HG02610 (cell line): ENCODE data around the gene SUOX.
A peak's percentile ranks its signal among the peaks of the same experiment; 100 is the strongest.
"Not testable (repeated sequence)": the region's sequence is repeated elsewhere in the genome, so short reads cannot be mapped to it uniquely, and the experiment has no call there.

ENCODE experiments used
- ATAC-seq: cut with Tn5 transposase; IDR thresholded peaks from one replicate; pipeline ENCODE4 v1.9.1; 2021; ENCODE audit warnings: mild to moderate bottlenecking, moderate library complexity; ENCODE audit not compliant: unreplicated experiment

Gene SUOX

DNA sequence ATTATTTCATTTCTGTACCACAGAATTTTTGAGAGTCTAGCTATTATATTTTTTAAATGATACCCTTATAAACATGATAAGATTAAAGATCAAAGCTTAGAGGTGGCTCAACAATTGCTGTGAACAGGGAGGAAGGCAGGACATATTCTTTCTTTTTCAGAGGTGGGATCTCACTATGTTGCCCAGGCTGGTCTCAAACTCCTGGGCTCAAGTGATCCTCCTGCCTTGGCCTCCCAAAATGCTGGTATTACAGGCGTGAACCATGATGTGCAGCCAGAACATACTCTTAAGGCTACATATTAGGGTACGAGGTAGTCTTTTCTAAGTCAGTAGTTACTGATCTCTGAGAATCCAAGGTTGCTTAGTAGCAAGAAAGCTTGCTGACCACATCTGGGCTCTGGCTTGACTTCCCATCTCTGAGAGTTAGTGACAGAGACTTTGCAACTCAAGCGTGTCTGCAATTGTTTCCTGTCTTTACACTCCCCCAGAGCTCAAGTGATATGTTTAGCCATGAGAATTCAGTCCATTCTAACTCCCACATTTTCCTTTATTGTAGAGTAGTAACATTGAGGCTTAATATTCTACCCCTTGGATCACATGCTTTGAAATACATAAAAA, 14.6 kb upstream of the SUOX start:
- ATAC-seq: peak; percentile 85

- ATAC-seq: no peak
Measured at GRCh38 chr12:55983232-55983842, 13.7 kb upstream of the SUOX start.

- no peak for ATAC-seq
Measured at GRCh38 chr12:55984861-55985260, 12.2 kb upstream of the SUOX start.

GRCh38 chr12:55985341-55985740, 11.7 kb upstream of the SUOX start:
- no peak for ATAC-seq

DNA sequence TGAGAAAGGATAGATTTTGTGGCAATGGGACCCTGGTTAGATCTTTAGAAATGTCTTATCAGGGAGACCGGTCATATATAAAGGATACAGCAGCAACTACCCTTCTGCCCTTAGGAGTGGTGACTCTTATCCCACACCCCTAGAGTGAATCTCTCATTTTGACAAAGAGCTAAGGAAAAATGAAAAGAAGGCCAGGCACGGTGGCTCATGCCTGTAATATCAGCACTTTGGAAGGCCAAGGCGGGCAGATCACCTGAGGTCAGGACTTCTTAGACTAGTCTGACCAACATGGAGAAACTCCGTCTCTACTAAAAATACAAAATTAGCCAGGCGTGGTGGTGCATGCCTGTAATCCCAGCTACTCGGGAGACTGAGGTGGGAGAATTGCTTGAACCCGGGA, 11.1 kb upstream of the SUOX start:
- ATAC-seq: not testable (repeated sequence)

GRCh38 chr12:55991110-55991509, 6.0 kb upstream of the SUOX start:
- no peak for ATAC-seq

GRCh38 chr12:55993230-55993853, 3.7 kb upstream of the SUOX start:
- no peak for ATAC-seq

- no peak for ATAC-seq
Measured at GRCh38 chr12:55995366-55995765, 1.7 kb upstream of the SUOX start.

DNA sequence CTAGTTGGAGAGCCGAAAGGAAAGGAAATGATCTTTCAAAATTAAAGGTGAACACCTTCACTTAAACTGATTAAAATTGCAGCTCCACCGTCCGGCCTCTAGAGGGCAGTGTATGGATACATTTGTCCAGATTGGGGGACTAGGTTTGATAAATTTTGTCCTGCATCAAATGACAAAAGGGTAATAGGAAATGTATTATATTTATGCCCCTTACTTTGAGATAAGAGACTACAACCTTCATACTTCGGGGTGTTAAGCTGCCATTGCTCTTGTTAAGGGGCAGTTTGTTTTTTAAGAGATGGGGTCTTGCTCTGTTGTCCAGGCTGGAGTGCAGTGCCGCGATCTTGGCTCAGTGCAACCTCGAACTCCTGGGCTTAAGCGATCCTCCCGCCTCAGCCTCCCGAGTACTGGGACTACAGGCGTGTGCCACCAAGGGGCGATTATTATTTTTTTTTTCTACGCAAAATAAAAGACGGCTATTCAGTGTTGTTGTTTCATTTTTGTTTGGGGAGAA, 818 bp upstream of the SUOX start:
- no peak for ATAC-seq

DNA sequence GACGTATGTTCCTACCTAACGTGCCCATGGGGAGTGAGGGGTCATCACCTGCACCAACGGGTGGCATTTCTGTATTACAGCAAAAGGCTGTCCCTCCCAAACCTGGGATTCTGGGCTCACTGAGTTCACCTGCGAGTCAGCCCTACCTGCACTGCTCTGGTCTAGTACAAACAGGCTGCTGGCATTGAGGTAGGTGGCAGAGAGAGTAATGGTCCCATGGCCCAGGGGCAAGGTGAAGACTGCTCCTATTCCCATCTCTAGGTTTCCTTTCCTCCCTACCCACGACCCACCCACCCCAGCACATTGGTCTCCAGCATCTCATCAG, 421 bp downstream of the SUOX start:
- no peak for ATAC-seq

DNA sequence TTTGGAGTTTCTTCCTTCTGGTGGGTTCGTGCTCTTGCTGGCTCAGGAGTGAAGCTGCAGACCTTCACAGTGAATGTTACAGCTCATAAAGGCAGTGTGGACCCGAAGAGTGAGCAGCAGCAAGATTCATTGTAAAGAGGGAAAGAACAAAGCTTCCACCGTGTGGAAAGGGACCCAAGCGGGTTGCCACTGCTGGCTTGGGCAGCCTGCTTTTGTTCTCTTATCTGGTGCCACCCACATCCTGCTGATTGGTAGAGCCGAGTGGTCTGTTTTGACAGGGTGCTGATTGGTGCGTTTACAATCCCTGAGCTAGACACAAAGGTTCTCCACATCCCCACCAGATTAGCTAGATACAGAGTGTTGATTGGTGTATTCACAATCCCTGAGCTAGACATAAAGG, 2.4 kb downstream of the SUOX start:
- ATAC-seq: not testable (repeated sequence)

DNA sequence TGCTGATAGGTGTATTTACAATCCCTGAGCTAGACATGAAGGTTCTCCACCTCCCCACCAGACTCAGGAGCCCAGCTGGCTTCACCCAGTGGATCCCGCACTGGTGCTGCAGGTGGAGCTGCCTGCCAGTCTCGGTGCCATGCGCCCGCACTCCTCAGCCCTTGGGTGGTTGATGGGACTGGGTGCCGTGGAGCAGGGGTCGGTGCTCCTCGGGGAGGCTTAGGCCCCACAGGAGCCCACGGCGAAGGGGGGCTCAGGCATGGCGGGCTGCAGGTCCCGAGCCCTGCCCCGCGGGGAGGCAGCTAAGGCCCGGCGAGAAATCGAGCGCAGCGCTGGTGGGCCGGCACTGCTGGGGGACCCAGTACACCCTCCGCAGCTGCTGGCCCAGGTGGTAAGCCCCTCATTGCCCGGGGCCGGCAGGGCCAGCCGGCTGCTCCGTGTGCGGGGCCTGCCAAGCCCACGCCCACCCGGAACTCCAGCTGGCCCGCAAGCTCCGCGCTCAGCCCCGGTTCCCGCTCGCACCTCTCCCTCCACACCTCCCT, 3.0 kb downstream of the SUOX start:
- ATAC-seq: not testable (repeated sequence)

- ATAC-seq: no peak
Measured at GRCh38 chr12:56001487-56002100, 4.5 kb downstream of the SUOX start.

DNA sequence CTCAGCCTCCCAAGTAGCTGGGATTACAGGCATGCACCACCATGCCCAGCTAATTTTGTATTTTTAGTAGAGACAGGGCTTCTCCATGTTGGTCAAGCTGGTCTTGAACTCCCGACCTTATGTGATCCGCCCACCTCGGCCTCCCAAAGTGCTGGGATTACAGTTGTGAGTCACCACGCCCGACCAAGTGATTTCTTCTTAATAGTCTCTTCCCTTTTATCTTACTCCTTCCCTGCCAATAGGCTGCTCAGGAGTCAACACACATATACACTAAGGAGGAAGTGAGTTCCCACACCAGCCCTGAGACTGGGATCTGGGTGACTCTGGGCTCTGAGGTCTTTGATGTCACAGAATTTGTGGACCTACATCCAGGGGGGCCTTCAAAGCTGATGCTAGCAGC, 6.3 kb downstream of the SUOX start:
- ATAC-seq: not testable (repeated sequence)

DNA sequence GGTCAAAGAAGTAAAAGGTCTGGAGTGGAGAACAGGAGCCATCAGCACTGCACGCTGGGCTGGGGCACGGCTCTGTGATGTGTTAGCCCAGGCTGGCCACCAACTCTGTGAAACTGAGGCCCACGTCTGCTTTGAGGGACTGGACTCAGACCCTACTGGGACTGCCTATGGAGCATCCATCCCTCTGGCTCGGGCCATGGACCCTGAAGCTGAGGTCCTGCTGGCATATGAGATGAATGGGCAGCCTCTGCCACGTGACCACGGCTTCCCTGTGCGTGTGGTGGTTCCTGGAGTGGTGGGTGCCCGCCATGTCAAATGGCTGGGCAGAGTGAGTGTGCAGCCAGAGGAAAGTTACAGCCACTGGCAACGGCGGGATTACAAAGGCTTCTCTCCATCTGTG, 7.1 kb downstream of the SUOX start:
- ATAC-seq: no peak

DNA sequence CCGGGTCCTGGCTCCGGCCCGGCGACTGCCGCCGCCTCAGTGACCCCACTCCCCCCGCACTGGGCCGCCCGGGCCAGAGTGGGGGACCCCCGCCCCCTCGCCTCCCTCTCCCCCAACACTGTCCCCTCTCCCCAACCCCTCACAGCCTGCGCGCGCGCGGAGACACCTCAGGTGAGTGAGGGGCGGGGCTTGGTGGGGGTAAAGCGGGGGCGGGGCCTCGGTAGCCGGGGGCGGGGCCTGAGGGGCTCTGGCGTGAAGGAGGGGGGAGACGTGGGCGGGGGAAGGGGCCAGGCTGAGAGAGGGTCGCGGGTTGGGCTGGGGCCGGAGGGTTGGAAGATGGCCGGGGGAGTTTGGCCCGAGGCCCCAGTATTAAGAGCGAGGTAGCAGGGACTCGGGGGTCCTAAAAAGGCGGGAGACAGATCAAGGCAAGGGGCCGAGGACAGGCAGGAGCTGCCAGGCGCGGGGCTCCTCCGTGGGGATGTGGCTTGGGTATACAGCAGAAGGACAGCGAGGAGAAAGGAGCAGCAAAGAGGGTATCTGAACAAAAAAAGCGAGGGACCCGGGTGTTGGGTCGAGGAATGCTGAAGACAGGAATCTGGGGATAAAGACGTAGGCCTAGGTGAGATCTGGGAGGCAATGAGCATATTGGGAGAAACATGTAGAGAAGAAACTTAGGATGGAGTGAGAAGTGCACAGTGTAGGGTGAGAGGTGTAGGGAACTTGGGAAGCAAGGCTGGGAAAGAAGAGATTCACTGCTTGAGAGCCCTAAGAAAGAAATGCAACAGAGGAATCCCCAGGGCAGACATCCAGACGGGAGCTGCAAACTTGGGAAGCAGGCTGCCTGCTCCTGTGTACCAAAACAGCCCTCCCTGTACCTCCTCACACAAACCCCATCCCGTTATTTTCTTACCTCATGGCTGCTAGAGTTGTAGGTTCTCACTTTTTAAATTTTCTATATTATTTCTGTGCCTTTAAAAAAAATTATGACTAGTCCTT, 10.8 kb downstream of the SUOX start:
- ATAC-seq: peak; percentile 42

DNA sequence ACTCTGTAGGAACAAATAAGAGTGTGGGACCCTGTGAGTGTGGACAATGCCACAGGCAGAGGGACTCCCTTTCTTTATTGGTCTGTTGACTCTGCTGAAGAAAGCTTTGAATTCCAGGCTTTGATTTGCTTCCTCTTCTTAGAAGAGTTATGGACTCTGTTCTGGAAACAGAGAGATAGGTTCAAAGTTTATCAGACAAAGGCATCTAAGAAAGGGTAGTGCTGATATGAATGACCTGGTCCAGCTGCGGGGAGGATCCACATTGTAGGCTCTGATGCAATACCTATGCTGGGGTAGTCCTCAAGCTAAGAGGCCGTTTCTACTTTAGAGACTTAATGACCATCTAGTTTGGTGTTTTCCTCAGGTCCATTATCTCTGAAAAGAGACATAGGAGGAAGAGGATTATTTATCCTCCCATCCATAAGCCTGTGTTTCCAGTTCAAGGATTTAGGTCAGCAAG, 13.1 kb downstream of the SUOX start:
- no peak for ATAC-seq

DNA sequence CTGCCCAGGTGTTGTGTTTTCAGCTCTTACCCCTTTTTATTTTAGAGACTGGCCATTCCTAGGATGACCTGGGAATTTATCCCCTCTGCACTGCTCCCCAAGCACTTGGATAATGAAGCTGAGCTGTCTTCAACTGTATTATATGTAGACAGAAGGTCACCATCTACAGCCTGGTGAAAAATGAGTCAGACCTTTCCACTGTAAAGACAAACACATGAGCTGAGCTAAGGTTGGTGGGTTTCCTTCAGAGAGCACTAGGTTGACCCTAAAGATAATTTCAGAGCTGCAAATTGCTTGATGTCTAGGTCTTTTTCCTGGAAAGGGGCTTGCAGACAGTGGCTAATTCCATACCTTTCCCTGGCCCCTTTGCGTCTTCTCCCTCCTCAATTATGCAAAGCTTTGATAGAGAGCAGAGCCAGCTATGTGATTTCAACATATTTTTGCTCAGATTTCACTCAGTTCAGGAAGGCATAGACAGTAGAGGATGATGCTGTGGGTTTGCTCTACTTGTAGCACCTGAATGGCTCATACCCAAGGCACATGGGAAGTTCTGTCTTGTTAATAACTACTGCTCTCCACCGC, 14.5 kb downstream of the SUOX start:
- no peak for ATAC-seq

DNA sequence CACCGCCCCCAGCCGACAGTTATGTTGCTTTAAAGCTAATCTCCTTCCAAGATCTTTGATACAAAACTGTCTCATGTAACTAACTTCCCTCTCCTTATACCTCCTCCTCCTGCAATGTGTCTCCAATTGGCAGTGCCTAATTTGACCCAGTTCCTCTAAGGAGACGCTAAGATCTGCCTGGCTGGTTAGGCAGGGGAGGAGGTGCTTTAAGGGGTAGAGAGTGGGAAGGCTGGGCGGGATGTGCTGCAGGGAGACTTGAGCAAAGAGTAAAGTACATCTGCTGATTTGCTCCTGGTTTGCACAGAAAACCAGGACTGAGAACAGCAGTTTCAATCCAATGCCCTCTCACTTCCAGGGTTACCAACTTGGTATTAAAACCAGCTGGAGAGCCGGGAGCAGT, 16.4 kb downstream of the SUOX start:
- ATAC-seq: no peak

- ATAC-seq: no peak
Measured at GRCh38 chr12:56014205-56014604, 17.1 kb downstream of the SUOX start.
